Mesothelial cell of epicardium (in vitro differentiated cells): Measurements from ENCODE around the gene FAIM. TPM values are rescaled to one million over a fixed set of nuclear protein-coding genes. Genes with fewer than 3 reads are reported as not detected.

Experiments used
- DNase-seq, 2 experiments: peaks; one replicate each; pipeline ENCODE4 v3.0.0; 2021; ENCODE audit warnings: low spot score in 2 of 2; ENCODE audit not compliant: unreplicated experiment in 2 of 2
- H3K27ac Mint-ChIP-seq: 2 replicates; pipeline ENCODE4 v1.8.0; 2021; ENCODE audit warnings: mixed read lengths
- H3K27me3 Mint-ChIP-seq: 2 replicates; pipeline ENCODE4 v1.8.0; 2021; ENCODE audit warnings: low read depth, mixed read lengths
- H3K36me3 Mint-ChIP-seq: 2 replicates; pipeline ENCODE4 v1.8.0; 2021; ENCODE audit warnings: mixed read lengths
- H3K4me1 Mint-ChIP-seq: 2 replicates; pipeline ENCODE4 v1.8.0; 2021; ENCODE audit warnings: mixed read lengths
- H3K4me3 Mint-ChIP-seq: 2 replicates; pipeline ENCODE4 v1.8.0; 2021; ENCODE audit warnings: mild to moderate bottlenecking, moderate library complexity, mixed read lengths
- H3K9me3 Mint-ChIP-seq: 2 replicates; pipeline ENCODE4 v1.8.0; 2021; ENCODE audit warnings: mixed read lengths
- CTCF ChIP-seq: fragments of 200-600 bp; sonication (generic); IDR thresholded peaks from one replicate; pipeline ENCODE4 v1.5.0; 2021; ENCODE audit warnings: antibody characterized with exemption; ENCODE audit not compliant: unreplicated experiment
- total RNA-seq: library from RNA; stranded (reverse); gene quantifications from 3 replicates; pipeline ENCODE4 v1.2.1, GENCODE V29; 2021

FAIM gene
- total RNA-seq, 1 donor from 2014 or later: 13.7 TPM

GRCh38 chr3:138657508-138657907 lies 48.9 kb downstream of the FAIM start:
- no peak for DNase-seq
- Mint-ChIP-seq H3K4me1 (peaks cover 3% of the 10 kb centered on the region), H3K27me3 (no peaks in the 10 kb centered on the region), H3K9me3 (peaks cover 6% of the 10 kb centered on the region), H3K27ac (no peak overlapping the region), H3K36me3 (peaks cover 32% of the 10 kb centered on the region), H3K4me3 (no peak overlapping the region)
- no peak for TF ChIP-seq CTCF

GRCh38 chr3:138668107-138668506 lies 59.5 kb downstream of the FAIM start:
- H3K9me3 Mint-ChIP-seq: peaks cover 4% of the 10 kb centered on the region
- no peak for TF ChIP-seq CTCF
- H3K36me3 Mint-ChIP-seq: peaks cover 21% of the 10 kb centered on the region
- peaks cover 49% of the 10 kb centered on the region for H3K4me1 Mint-ChIP-seq
- no peak overlapping the region for H3K4me3 Mint-ChIP-seq
- peak overlapping the region; percentile 45 for H3K27ac Mint-ChIP-seq
- DNase-seq: no peak
- no peaks in the 10 kb centered on the region for H3K27me3 Mint-ChIP-seq

DNA sequence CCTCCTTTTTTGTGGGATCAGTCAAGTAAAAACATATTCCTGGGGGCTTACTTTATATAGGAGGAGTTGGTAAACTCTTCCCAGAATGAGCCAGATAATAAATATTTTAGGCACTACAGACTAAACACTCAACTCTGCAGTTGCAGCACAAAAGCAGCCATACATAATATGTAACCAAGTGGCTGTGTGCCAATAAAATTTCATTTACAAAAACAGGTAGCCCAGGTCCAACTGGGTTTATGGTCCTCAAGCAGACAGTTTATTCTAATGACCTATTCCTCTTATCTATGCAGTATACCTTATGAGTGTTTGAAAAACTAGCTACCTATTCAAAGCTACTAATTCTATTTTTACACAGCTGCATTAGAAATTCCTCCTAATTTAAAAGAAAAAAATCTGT lies 61.8 kb downstream of the FAIM start:
- Mint-ChIP-seq H3K36me3 (peaks cover 23% of the 10 kb centered on the region), H3K9me3 (peaks cover 19% of the 10 kb centered on the region), H3K27ac (peak overlapping the region; percentile 77), H3K4me1 (peaks cover 62% of the 10 kb centered on the region), H3K4me3 (no peak overlapping the region), H3K27me3 (no peaks in the 10 kb centered on the region)
- DNase-seq: no peak
- TF ChIP-seq CTCF: no peak

DNA sequence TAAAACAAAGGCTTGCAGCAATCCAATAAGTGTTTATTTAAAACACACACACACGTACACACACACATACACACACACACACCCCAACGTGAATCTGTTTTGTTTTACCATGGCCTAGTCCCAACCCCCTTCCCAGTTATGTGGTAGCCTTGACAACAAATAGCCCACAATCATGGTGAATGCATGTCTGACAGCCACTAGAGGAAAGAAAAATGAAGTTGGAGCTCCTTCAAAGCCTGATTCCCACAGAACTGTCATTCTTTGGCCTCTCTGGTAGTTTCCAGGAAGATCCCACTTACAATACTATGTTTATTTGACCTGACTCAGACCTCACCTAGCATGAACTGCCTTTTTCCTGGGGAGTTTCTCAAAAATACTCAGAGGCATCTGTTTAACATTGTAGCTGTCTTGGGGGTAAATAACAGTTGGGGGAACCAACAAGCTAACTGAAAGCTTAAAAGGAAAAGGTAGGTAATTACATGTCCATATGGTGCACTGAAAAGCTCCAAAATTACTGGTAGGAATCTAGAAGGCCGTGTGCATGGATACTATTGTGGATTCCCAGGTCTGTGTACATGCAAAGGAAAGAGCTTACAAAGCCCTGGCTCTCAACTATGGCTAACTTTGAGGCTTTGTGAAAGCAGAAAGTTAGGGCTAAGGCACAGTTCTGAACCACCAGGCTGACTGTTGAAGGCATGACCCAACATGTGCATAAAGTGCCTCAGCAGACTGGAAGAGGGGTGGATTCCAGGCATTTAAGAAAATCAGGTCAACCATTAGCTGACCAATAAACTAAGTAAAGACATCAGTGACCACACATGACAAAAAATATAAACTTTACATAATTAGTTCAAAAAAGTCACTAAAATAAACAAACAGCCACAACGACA lies 65.3 kb downstream of the FAIM start:
- H3K9me3 Mint-ChIP-seq: peaks cover 27% of the 10 kb centered on the region
- no peaks in the 10 kb centered on the region for H3K27me3 Mint-ChIP-seq
- no peak for DNase-seq
- no peak for TF ChIP-seq CTCF
- peak overlapping the region; percentile 99 for H3K27ac Mint-ChIP-seq
- H3K36me3 Mint-ChIP-seq: peaks cover 39% of the 10 kb centered on the region
- peaks cover 50% of the 10 kb centered on the region for H3K4me1 Mint-ChIP-seq
- H3K4me3 Mint-ChIP-seq: peak overlapping the region; percentile 53

DNA sequence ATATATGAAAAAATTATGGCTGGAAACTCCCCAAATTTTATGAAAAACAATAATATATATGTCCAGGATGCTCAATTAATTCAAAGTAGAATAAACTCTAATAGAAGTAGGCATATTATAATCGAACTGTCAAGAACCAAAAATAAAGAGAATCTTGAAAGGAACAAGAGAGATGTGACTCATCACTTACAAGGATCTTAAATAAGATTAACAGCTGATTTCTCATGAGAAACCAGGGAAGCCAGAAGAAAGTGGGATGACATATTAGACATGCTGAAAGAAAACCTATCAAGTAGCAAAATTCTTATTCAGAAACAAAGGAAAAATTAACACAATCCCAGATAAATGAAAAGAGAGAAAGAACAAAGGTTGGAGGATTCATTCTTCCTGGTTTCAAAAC lies 66.8 kb downstream of the FAIM start:
- DNase-seq: no peak

More for the DNA sequence above, 66.8 kb downstream of the FAIM start:
- Mint-ChIP-seq H3K36me3 (peaks cover 39% of the 10 kb centered on the region), H3K9me3 (peaks cover 27% of the 10 kb centered on the region), H3K4me1 (peaks cover 36% of the 10 kb centered on the region), H3K27me3 (no peaks in the 10 kb centered on the region), H3K4me3 (no peak overlapping the region), H3K27ac (no peak overlapping the region)
- no peak for TF ChIP-seq CTCF
